Hematopoietic multipotent progenitor cell treated with erythropoietin and hydrocortisone succinate and interleukin-3 and kit ligand, for 17 days (in vitro differentiated cells): ENCODE data around the gene MORN3.

Experiments used
- DNase-seq: peaks from one replicate; pipeline ENCODE4 v3.0.0-alpha.2; 2015; ENCODE audit warnings: low spot score

Gene MORN3

GRCh38 chr12:121602766-121603165 is 66.7 kb downstream of the MORN3 start:
- DNase-seq: no peak

DNA sequence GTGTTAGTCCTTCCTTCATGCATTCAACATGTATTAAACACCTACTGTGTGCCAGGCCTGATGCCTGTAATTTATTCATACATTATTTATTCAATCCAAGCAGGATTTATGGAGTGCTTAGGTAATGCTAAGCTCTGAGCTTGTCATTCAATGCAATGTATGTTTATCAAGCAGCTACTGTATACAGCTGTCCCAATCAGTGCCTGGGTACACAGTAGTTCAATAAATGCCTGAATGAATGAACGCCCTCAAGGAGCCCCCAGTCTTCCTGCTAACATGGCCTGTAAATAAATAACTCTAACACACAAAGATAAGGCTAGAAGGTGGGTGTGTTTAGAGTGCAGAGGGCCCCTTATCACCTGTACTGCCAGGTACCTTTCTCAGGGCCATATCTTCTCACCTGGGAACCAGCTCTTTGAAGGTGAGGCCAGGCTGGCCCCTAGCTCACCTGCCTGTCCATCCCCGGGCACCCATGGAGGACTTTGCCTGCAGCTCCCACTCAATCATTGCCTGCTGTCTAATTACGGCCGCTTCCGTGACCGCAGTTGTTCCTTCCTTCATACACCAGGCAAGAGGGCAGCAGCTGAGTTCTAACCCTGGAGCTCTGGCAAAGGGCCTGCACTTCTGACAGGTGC is 68.6 kb downstream of the MORN3 start:
- no peak for DNase-seq
